K562 (cell line): ENCODE data around the gene SUCLG1. TPM values are rescaled to one million over a fixed set of nuclear protein-coding genes. Genes with fewer than 3 reads are reported as not detected.

Experiments used
- DDX20 ChIP-seq: fragments of 450-650 bp; IDR thresholded peaks from 2 replicates; pipeline ENCODE4 v1.6.1; 2016; ENCODE audit warnings: missing genetic modification characterization, low read depth, mild to moderate bottlenecking, missing compliant biosample characterization, moderate library complexity
- ESRRB ChIP-seq: fragments of 250-450 bp; sonication (Bioruptor Pico); IDR thresholded peaks from 2 replicates; pipeline ENCODE4 v1.5.0; 2020; ENCODE audit warnings: mild to moderate bottlenecking, moderate library complexity, borderline replicate concordance
- FUS ChIP-seq: fragments of 200-400 bp; formaldehyde crosslinking; optimal IDR thresholded peaks from 2 replicates; pipeline ENCODE3; 2017; ENCODE audit warnings: low read depth, low read length
- HMGN3 ChIP-seq: IDR thresholded peaks from 2 replicates; pipeline ENCODE4 v1.6.1; 2011; ENCODE audit warnings: borderline replicate concordance, low read depth, mild to moderate bottlenecking, mixed read lengths, low read length; ENCODE audit not compliant: insufficient read length; ENCODE audit errors: extremely low read depth
- HOXB6 ChIP-seq: fragments of 250-450 bp; sonication (Bioruptor Pico); IDR thresholded peaks from 2 replicates; pipeline ENCODE4 v1.5.1; 2022; ENCODE audit warnings: mild to moderate bottlenecking, borderline replicate concordance
- MLX ChIP-seq, 2 experiments: fragments of 450-650 bp in 1 of 2; sonication (generic) in 1 of 2; formaldehyde crosslinking; conservative IDR thresholded peaks; 2 replicates each; pipeline versions ENCODE4 v1.4.0 to v1.8.1; 2020 to 2022; ENCODE audit warnings: mild to moderate bottlenecking in 1 of 2, missing genetic modification reagents in 1 of 2
- NCOA6 ChIP-seq: fragments of 450-650 bp; IDR thresholded peaks from 2 replicates; pipeline ENCODE4 v1.6.1; 2017; ENCODE audit warnings: mild to moderate bottlenecking
- PTBP1 ChIP-seq: fragments of 200-400 bp; formaldehyde crosslinking; IDR thresholded peaks from 2 replicates; pipeline ENCODE4 v1.6.1; 2017; ENCODE audit warnings: low read depth, low read length
- RREB1 ChIP-seq: fragments of 250-450 bp; sonication (Bioruptor Pico); IDR thresholded peaks from 2 replicates; pipeline ENCODE4 v1.4.0; 2020
- SP1 ChIP-seq: sonication (generic); formaldehyde crosslinking; IDR thresholded peaks from 2 replicates; pipeline ENCODE4 v1.8.1; 2022; ENCODE audit warnings: mild to moderate bottlenecking, missing genetic modification reagents
- SREBF2 ChIP-seq: sonication (generic); formaldehyde crosslinking; IDR thresholded peaks from 2 replicates; pipeline ENCODE4 v1.4.0; 2020; ENCODE audit warnings: mild to moderate bottlenecking, missing genetic modification reagents
- SRSF7 ChIP-seq: fragments of 200-400 bp; formaldehyde crosslinking; optimal IDR thresholded peaks from 2 replicates; pipeline ENCODE3; 2017; ENCODE audit warnings: mild to moderate bottlenecking, low read depth, low read length
- ZBTB2 ChIP-seq: fragments of 450-650 bp; IDR thresholded peaks from 2 replicates; pipeline ENCODE4 v1.6.1; 2016; ENCODE audit warnings: antibody characterized with exemption
- ZKSCAN1 ChIP-seq: fragments of 150-350 bp; IDR thresholded peaks from 2 replicates; pipeline ENCODE4 v1.6.1; 2016; ENCODE audit warnings: low read depth, low read length
- ZNF274 ChIP-seq: IDR thresholded peaks from 2 replicates; pipeline ENCODE4 v1.6.1; 2011; ENCODE audit warnings: low read depth, mild to moderate bottlenecking, low read length, moderate library complexity, borderline replicate concordance
- ZNF449 ChIP-seq: fragments of 250-450 bp; sonication (Bioruptor Pico); IDR thresholded peaks from 2 replicates; pipeline ENCODE4 v1.8.0; 2022; ENCODE audit warnings: moderate library complexity, mild to moderate bottlenecking, inconsistent platforms
- ZNF551 ChIP-seq: fragments of 250-450 bp; sonication (Bioruptor Pico); IDR thresholded peaks from 2 replicates; pipeline ENCODE4 v1.5.0; 2021; ENCODE audit warnings: mild to moderate bottlenecking, moderate library complexity
- ZSCAN32 ChIP-seq: fragments of 450-650 bp; formaldehyde crosslinking; IDR thresholded peaks from 2 replicates; pipeline ENCODE4 v1.4.0; 2020; ENCODE audit warnings: mild to moderate bottlenecking, moderate library complexity
- polyA plus RNA-seq, 8 experiments: library from polyadenylated mRNA; depleted of rRNA in 4 of 8; stranded (reverse) in 5 of 8; unstranded in 3 of 8; fragments of >200 nt; fragmentation: Nextera tagmentation in 2 of 8; fragmentation: Illumina TruSeq in 1 of 8; extraction: Ambion mirVana in 2 of 8; extraction: Trizol in 1 of 8; gene quantifications; 2 replicates each; pipeline versions ENCODE4 v1.2.1 to v1.2.3, GENCODE V29; 2011 to 2014; ENCODE audit warnings: inconsistent platforms in 1 of 8, missing spikeins in 1 of 8
- total RNA-seq, 7 experiments: library from RNA; depleted of rRNA in 6 of 7; stranded (reverse); fragments of >200 nt in 6 of 7; fragmentation: Illumina TruSeq in 2 of 7; extraction: Trizol in 2 of 7; gene quantifications; 2 replicates each; pipeline versions ENCODE4 v1.2.1 to v1.2.3, GENCODE V29; 2011 to 2021; ENCODE audit warnings: low replicate concordance in 1 of 7

Gene SUCLG1
- total and polyA plus RNA-seq, 9 of the 15 experiments (the other 6 are each of a cell fraction or from before 2014, with no cell fraction given) = 90.5 to 325 (median 115) TPM

GRCh38 chr2:84459018-84459943 lies at the start of gene SUCLG1 (continued):
- no peak for TF ChIP-seq SREBF2 (CRISPR knock-in tag)
- no peak for TF ChIP-seq MLX (CRISPR knock-in tag; conservative IDR thresholded peaks at IDR 0.05)
- no peak for TF ChIP-seq ZBTB2
- no peak for TF ChIP-seq ESRRB
- no peak for TF ChIP-seq DDX20 (tag)
- no peak for TF ChIP-seq HMGN3
- no peak for TF ChIP-seq ZSCAN32
- TF ChIP-seq FUS = no peak
- no peak for TF ChIP-seq PTBP1
- TF ChIP-seq ZNF274 = no peak
- no peak for TF ChIP-seq SRSF7
- no peak for TF ChIP-seq ZNF449 (CRISPR knock-in tag)
- TF ChIP-seq ZNF551 = no peak
- no peak for TF ChIP-seq ZKSCAN1
- TF ChIP-seq HOXB6 (CRISPR knock-in tag) = no peak
- TF ChIP-seq SP1 (CRISPR knock-in tag) = no peak
- no peak for TF ChIP-seq NCOA6
- 0 out of 2 replicates have a peak, but pooled peaks have one; percentile 14 for TF ChIP-seq RREB1
